GM12891 (cell line): Measurements from ENCODE around the gene MAPRE3.

ENCODE experiments used
- POLR2A ChIP-seq: IDR thresholded peaks from 2 replicates; pipeline ENCODE4 v1.6.1; 2011; ENCODE audit warnings: low read depth, low read length, control low read depth
- POLR2AphosphoS5 ChIP-seq: IDR thresholded peaks from 2 replicates; pipeline ENCODE4 v1.6.1; 2011; ENCODE audit warnings: low read depth, low read length, control low read depth
- SPI1 ChIP-seq: IDR thresholded peaks from 2 replicates; pipeline ENCODE4 v1.6.1; 2011; ENCODE audit warnings: low read depth, low read length, control low read depth
- TAF1 ChIP-seq: IDR thresholded peaks from 2 replicates; pipeline ENCODE4 v1.6.1; 2011; ENCODE audit warnings: low read depth, low read length, control low read depth

- no peak for TF ChIP-seq POLR2AphosphoS5
- no peak for TF ChIP-seq TAF1
- no peak for TF ChIP-seq POLR2A
- no peak for TF ChIP-seq SPI1
Measured at GRCh38 chr2:26982102-26982742, 11.8 kb downstream of the MAPRE3 start.
